HG03196 (cell line): ENCODE measurements around the gene WNT9B.

ENCODE experiments used
- ATAC-seq: cut with Tn5 transposase; IDR thresholded peaks from one replicate; pipeline ENCODE4 v1.9.1; 2021; ENCODE audit not compliant: unreplicated experiment

The WNT9B gene

GRCh38 chr17:46879101-46879500 is 27.7 kb downstream of the WNT9B start:
- no peak for ATAC-seq

- no peak for ATAC-seq
These were observed 29.6 kb downstream of the WNT9B start for GRCh38 chr17:46881015-46881414.

- ATAC-seq: no peak
These were observed 31.3 kb downstream of the WNT9B start for GRCh38 chr17:46882666-46883065.

- no peak for ATAC-seq
These were observed 32.6 kb downstream of the WNT9B start for GRCh38 chr17:46883871-46884520.

GRCh38 chr17:46884552-46884951 is 33.2 kb downstream of the WNT9B start:
- ATAC-seq: no peak

GRCh38 chr17:46885415-46886309 is 34.3 kb downstream of the WNT9B start:
- no peak for ATAC-seq

- no peak for ATAC-seq
These were observed 34.9 kb downstream of the WNT9B start for GRCh38 chr17:46886310-46886663.

- no peak for ATAC-seq
These were observed 36.3 kb downstream of the WNT9B start for GRCh38 chr17:46887717-46888116.

- ATAC-seq: no peak
These were observed 37.3 kb downstream of the WNT9B start for GRCh38 chr17:46888727-46889126.

- ATAC-seq: no peak
These were observed 38.1 kb downstream of the WNT9B start for GRCh38 chr17:46889519-46889918.

GRCh38 chr17:46889992-46890564 is 38.7 kb downstream of the WNT9B start:
- ATAC-seq: no peak

GRCh38 chr17:46890638-46891037 is 39.3 kb downstream of the WNT9B start:
- ATAC-seq: no peak

GRCh38 chr17:46892192-46892703 is 40.9 kb downstream of the WNT9B start:
- no peak for ATAC-seq

GRCh38 chr17:46894024-46894423 is 42.6 kb downstream of the WNT9B start:
- ATAC-seq: no peak

GRCh38 chr17:46894476-46895151 is 43.2 kb downstream of the WNT9B start:
- ATAC-seq: no peak

GRCh38 chr17:46895171-46895570 is 43.8 kb downstream of the WNT9B start:
- ATAC-seq: no peak

- no peak for ATAC-seq
These were observed 45.6 kb downstream of the WNT9B start for GRCh38 chr17:46896991-46897390.

- ATAC-seq: no peak
These were observed 47.0 kb downstream of the WNT9B start for GRCh38 chr17:46898364-46898763.

GRCh38 chr17:46898860-46899259 is 47.5 kb downstream of the WNT9B start:
- ATAC-seq: no peak

GRCh38 chr17:46901291-46901690 is 49.9 kb downstream of the WNT9B start:
- no peak for ATAC-seq
